HepG2 (cell line): Measurements from ENCODE around the gene ARSJ. TPM values are rescaled to one million over a fixed set of nuclear protein-coding genes. Genes with fewer than 3 reads are reported as not detected.
A peak's percentile ranks its signal among the peaks of the same experiment; 100 is the strongest.

Experiments used
- ATAC-seq: fragments of 200-7000 bp; cut with Tn5 transposase; 3 replicates; pipeline ENCODE4 v1.9.1; 2020; ENCODE audit warnings: mild to moderate bottlenecking, moderate library complexity
- BruUV-seq: library from RNA; stranded (reverse); fragments of 400-500 nt; replicated peaks from 2 replicates; lab custom pipeline; 2021; lab: Mats Ljungman, UMichigan
- CTCF ChIA-PET: fragments of 300-600 bp; formaldehyde crosslinking; extraction: SDS; loops from one replicate; lab custom pipeline; 2021; ENCODE audit warnings: low total read pairs, inconsistent platforms, low intra/inter-chr PET ratio; lab: Yijun Ruan, JAX
- POLR2A ChIA-PET: fragments of 350-600 bp; sonication (Branson Sonifier 250); formaldehyde crosslinking; loops from one replicate; lab custom pipeline; 2020; ENCODE audit warnings: antibody characterized with exemption, inconsistent platforms; lab: Yijun Ruan, JAX
- DNase-seq: peaks from one replicate; pipeline ENCODE4 v3.0.0-alpha.2; 2015; ENCODE audit warnings: low spot score
- FAIRE-seq: peaks from 3 replicates; lab custom pipeline; 2011; peaks lifted over from hg19 to GRCh38; lab: Jason Lieb, UNC
- H2AFZ ChIP-seq: one replicate; pipeline ENCODE4 v1.6.1; 2011; ENCODE audit warnings: low read length, inconsistent platforms
- H3K27ac ChIP-seq: fragments of 300-600 bp; 3 replicates; pipeline ENCODE4 v1.8.0; 2011; ENCODE audit warnings: mixed run types, mild to moderate bottlenecking, mixed read lengths, low read length, inconsistent platforms; ENCODE audit not compliant: insufficient read depth; ENCODE audit errors: extremely low read length
- H3K27me3 ChIP-seq, 2 experiments: fragments of 200-600 bp in 1 of 2; 2 replicates in 1 of 2; 3 replicates in 1 of 2; pipeline versions ENCODE4 v1.6.0 to v1.8.0; 2011; ENCODE audit warnings: low read length in 2 of 2, mild to moderate bottlenecking in 2 of 2, moderate library complexity in 2 of 2, inconsistent platforms in 1 of 2; ENCODE audit not compliant: insufficient read depth in 2 of 2, control insufficient read depth in 1 of 2
- H3K36me3 ChIP-seq, 2 experiments: fragments of 200-600 bp in 1 of 2; replicated peaks in 1 of 2; 2 replicates in 1 of 2; 3 replicates in 1 of 2; pipeline versions ENCODE4 v1.5.1 to v1.8.0; 2011; ENCODE audit warnings: low read length in 2 of 2, inconsistent platforms in 1 of 2; ENCODE audit not compliant: insufficient read depth in 2 of 2, control insufficient read depth in 1 of 2
- H3K4me1 ChIP-seq: 2 replicates; pipeline ENCODE4 v1.5.1; 2012; ENCODE audit warnings: low read length, inconsistent platforms; ENCODE audit not compliant: insufficient read depth
- H3K4me2 ChIP-seq: 2 replicates; pipeline ENCODE4 v1.6.0; 2011; ENCODE audit warnings: low read depth, low read length, inconsistent platforms
- H3K4me3 ChIP-seq, 3 experiments: fragments of 200-600 bp in 1 of 3; sonication (generic), shearing (Covaris generic) in 1 of 3; replicated peaks in 1 of 3; 2 replicates each; pipeline ENCODE4 v1.5.1; 2011 to 2016; ENCODE audit warnings: low read length in 3 of 3, inconsistent platforms in 2 of 3, low read depth in 2 of 3, mild to moderate bottlenecking in 2 of 3, control low read depth in 1 of 3, mixed read lengths in 1 of 3; ENCODE audit not compliant: insufficient read depth in 1 of 3
- H3K79me2 ChIP-seq: one replicate; pipeline ENCODE4 v1.6.1; 2011; ENCODE audit warnings: low read length, inconsistent platforms; ENCODE audit not compliant: insufficient read depth
- H3K9ac ChIP-seq: 2 replicates; pipeline ENCODE4 v1.6.0; 2011; ENCODE audit warnings: mild to moderate bottlenecking, low read depth, low read length, inconsistent platforms; ENCODE audit not compliant: insufficient read depth
- H3K9me3 ChIP-seq: 2 replicates; pipeline ENCODE4 v1.5.1; 2012; ENCODE audit warnings: mild to moderate bottlenecking, low read length
- H4K20me1 ChIP-seq: 2 replicates; pipeline ENCODE4 v1.6.0; 2011; ENCODE audit warnings: inconsistent platforms, mild to moderate bottlenecking, low read length, moderate library complexity; ENCODE audit not compliant: insufficient read depth
- AKAP8 ChIP-seq: sonication (generic); formaldehyde crosslinking; IDR thresholded peaks from 2 replicates; pipeline ENCODE4 v1.5.1; 2020; ENCODE audit warnings: mild to moderate bottlenecking, missing genetic modification reagents
- ATF7 ChIP-seq, 2 experiments: fragments of 450-650 bp in 1 of 2; sonication (generic) in 1 of 2; formaldehyde crosslinking in 1 of 2; IDR thresholded peaks; 2 replicates each; pipeline versions ENCODE4 v1.4.0 to v1.6.1; 2016 to 2020; ENCODE audit warnings: antibody characterized with exemption in 1 of 2, mild to moderate bottlenecking in 1 of 2, missing genetic modification reagents in 1 of 2
- CHD2 ChIP-seq: IDR thresholded peaks from 2 replicates; pipeline ENCODE4 v1.6.1; 2011; ENCODE audit warnings: low read depth, low read length, improper control_type of control experiment
- KAT2B ChIP-seq: fragments of 150-350 bp; IDR thresholded peaks from 2 replicates; pipeline ENCODE4 v1.6.1; 2014; ENCODE audit warnings: low read depth, low read length, borderline replicate concordance
- MTA1 ChIP-seq: sonication (generic); formaldehyde crosslinking; IDR thresholded peaks from 2 replicates; pipeline ENCODE4 v1.4.0; 2020; ENCODE audit warnings: missing genetic modification reagents, mild to moderate bottlenecking, borderline replicate concordance
- SP2 ChIP-seq: sonication (generic); formaldehyde crosslinking; IDR thresholded peaks from 2 replicates; pipeline ENCODE4 v1.5.1; 2020; ENCODE audit warnings: mild to moderate bottlenecking, missing genetic modification reagents
- TRIM24 ChIP-seq: sonication (generic); formaldehyde crosslinking; IDR thresholded peaks from 2 replicates; pipeline ENCODE4 v1.8.0; 2022; ENCODE audit warnings: mild to moderate bottlenecking, missing genetic modification reagents
- ZNF143 ChIP-seq: sonication (generic); formaldehyde crosslinking; IDR thresholded peaks from 2 replicates; pipeline ENCODE4 v1.4.0; 2020; ENCODE audit warnings: missing genetic modification reagents
- ZNF205 ChIP-seq: IDR thresholded peaks from 2 replicates; pipeline ENCODE4 v1.6.1; 2018; ENCODE audit warnings: missing biosample characterization, missing genetic modification reagents
- ZNF460 ChIP-seq: sonication (generic); formaldehyde crosslinking; IDR thresholded peaks from 2 replicates; pipeline ENCODE4 v1.5.1; 2020; ENCODE audit warnings: missing genetic modification reagents, mild to moderate bottlenecking, borderline replicate concordance
- ZNF615 ChIP-seq: sonication (generic); formaldehyde crosslinking; IDR thresholded peaks from 2 replicates; pipeline ENCODE4 v1.5.0; 2020; ENCODE audit warnings: mild to moderate bottlenecking, missing genetic modification reagents, borderline replicate concordance
- WGBS: methylation state at CpG from one replicate; pipeline ENCODE4 v1.1.6; 2017; ENCODE audit warnings: low lambda C conversion rate; 5-methylcytosine and 5-hydroxymethylcytosine counted together
- in situ Hi-C: cut with HindIII; loops from 2 replicates; pipeline ENCODE4 v1.10.0; 2017; ENCODE audit warnings: low pct_unique_long_range_greater_than_20kb; ENCODE audit not compliant: extremely low pct_ligation_motif_present
- intact Hi-C: fragments of 100-400 bp; cut with micrococcal nuclease; formaldehyde crosslinking; loops from one replicate; pipeline ENCODE4 v1.10.0; 2022; ENCODE audit not compliant: unreplicated experiment
- polyA plus RNA-seq, 8 experiments: library from polyadenylated mRNA; depleted of rRNA in 3 of 8; stranded (reverse) in 7 of 8; unstranded in 1 of 8; fragments of >200 nt; fragmentation: Illumina TruSeq in 4 of 8; extraction: Trizol in 4 of 8; gene quantifications; 2 replicates each; pipeline versions ENCODE4 v1.2.1 to v1.2.3, GENCODE V29; 2011 to 2016; ENCODE audit warnings: low read depth in 4 of 8, missing spikeins in 1 of 8, mixed read lengths in 1 of 8; ENCODE audit not compliant: insufficient read depth in 1 of 8
- total RNA-seq, 5 experiments: library from RNA; depleted of rRNA; stranded (reverse); fragments of >200 nt; fragmentation: Illumina TruSeq; extraction: Trizol; gene quantifications; 2 replicates each; pipeline ENCODE4 v1.2.3, GENCODE V29; 2016; ENCODE audit warnings: low read depth in 1 of 5
- TF ChIP-seq, protein P1 (sequence below): sonication (generic); formaldehyde crosslinking; IDR thresholded peaks from 2 replicates; pipeline ENCODE4 v1.8.0; 2022; ENCODE audit warnings: missing genetic modification reagents, mild to moderate bottlenecking, moderate library complexity, borderline replicate concordance

Gene ARSJ
- total and polyA plus RNA-seq, 2 of the 13 experiments (the other 11 are each of a cell fraction or from before 2014, with no cell fraction given), result not detected

DNA sequence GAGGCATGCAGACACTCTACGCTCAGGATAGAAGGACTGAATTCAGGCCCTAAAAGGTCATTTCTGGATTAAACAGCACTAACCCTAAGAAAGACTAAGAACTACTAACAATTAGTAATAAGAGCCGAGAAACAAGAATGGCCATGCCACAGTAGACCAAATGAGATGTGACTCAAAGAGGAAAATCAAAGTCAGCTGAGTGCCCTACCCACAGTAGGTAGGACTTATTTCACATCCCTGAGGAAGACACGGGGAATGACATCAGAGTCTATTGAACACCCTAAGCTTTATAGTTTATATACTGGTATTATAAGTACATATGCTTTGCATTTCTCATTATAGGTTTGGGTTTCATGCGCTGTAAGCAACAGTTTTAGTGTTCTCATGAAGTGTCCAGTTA lies 2.7 kb upstream of the ARSJ start:
- Histone ChIP-seq H3K4me1 (no peaks in the 10 kb centered on the region), H3K79me2 (no peaks in the 10 kb centered on the region), H3K27me3 (peaks cover 3 to 17% of the 10 kb centered on the region in 2 experiments; a peak in 3 of 5 replicates), H2AFZ (no peak overlapping the region), H3K4me3 (no peak overlapping the region), H4K20me1 (no peaks in the 10 kb centered on the region), H3K9ac (no peak overlapping the region), H3K36me3 (no peaks in the 10 kb centered on the region), H3K9me3 (no peaks in the 10 kb centered on the region), H3K27ac (no peak overlapping the region), H3K4me2 (no peak overlapping the region)
- no peak for FAIRE-seq
- in situ Hi-C loops (no loop called here), intact Hi-C loops (no loop called here)
- no peak for ATAC-seq
- ChIA-PET CTCF (no interaction called here), POLR2A (no interaction called here)
- WGBS, result 44% methylated on average over 4 of the region's 4 CpGs
- no TSS peak for BruUV-seq
- no peak for DNase-seq
- TF ChIP-seq ZNF143, result no peak
- no peak for TF ChIP-seq TRIM24 (CRISPR knock-in tag)
- TF ChIP-seq AKAP8, result no peak
- TF ChIP-seq, protein P1, sequence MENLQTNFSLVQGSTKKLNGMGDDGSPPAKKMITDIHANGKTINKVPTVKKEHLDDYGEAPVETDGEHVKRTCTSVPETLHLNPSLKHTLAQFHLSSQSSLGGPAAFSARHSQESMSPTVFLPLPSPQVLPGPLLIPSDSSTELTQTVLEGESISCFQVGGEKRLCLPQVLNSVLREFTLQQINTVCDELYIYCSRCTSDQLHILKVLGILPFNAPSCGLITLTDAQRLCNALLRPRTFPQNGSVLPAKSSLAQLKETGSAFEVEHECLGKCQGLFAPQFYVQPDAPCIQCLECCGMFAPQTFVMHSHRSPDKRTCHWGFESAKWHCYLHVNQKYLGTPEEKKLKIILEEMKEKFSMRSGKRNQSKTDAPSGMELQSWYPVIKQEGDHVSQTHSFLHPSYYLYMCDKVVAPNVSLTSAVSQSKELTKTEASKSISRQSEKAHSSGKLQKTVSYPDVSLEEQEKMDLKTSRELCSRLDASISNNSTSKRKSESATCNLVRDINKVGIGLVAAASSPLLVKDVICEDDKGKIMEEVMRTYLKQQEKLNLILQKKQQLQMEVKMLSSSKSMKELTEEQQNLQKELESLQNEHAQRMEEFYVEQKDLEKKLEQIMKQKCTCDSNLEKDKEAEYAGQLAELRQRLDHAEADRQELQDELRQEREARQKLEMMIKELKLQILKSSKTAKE, result no peak
- TF ChIP-seq ZNF615 (CRISPR knock-in tag), result no peak
- no peak for TF ChIP-seq MTA1 (CRISPR knock-in tag)
- no peak for TF ChIP-seq ZNF205 (CRISPR knock-in tag)

DNA sequence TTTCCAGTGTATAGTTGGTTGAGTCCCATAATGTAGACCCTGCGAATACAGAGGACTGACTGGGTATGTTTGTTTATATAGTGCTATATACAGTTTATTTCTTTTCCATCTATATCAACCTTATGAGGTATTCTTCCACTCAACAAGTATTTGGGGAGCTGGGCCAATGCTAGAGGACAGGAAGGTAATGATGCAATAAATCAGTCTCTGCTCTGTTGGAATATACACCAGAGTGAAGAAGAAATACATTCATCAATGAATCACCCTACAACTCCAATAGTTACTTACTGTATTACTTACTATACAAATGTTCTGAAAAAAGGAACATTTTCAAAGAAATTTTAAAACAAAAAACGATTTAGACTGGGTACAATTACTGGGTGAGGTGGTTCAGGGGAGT lies 2.1 kb upstream of the ARSJ start:
- no peak for DNase-seq
- H3K79me2 ChIP-seq, result no peaks in the 10 kb centered on the region
- no peaks in the 10 kb centered on the region for H3K9me3 ChIP-seq
- FAIRE-seq, result no peak
- 0% methylated on average over 2 of the region's 2 CpGs for WGBS
- no peak overlapping the region for H3K4me2 ChIP-seq
- H3K4me1 ChIP-seq, result no peaks in the 10 kb centered on the region
- BruUV-seq, result no TSS peak
- no peak overlapping the region for H3K4me3 ChIP-seq
- ChIA-PET CTCF (no interaction called here), POLR2A (no interaction called here)
- in situ Hi-C loops (no loop called here), intact Hi-C loops (no loop called here)
- H4K20me1 ChIP-seq, result no peaks in the 10 kb centered on the region
- H2AFZ ChIP-seq, result no peak overlapping the region
- H3K27ac ChIP-seq, result no peak overlapping the region
- H3K36me3 ChIP-seq, result no peaks in the 10 kb centered on the region
- no peak overlapping the region for H3K9ac ChIP-seq
- H3K27me3 ChIP-seq, result peaks cover 3 to 17% of the 10 kb centered on the region in 2 experiments; a peak in 3 of 5 replicates
- no peak for ATAC-seq
- no peak for TF ChIP-seq SP2
- no peak for TF ChIP-seq KAT2B
- no peak for TF ChIP-seq ZNF460 (CRISPR knock-in tag)
- no peak for TF ChIP-seq CHD2
- peak; percentile 26; the same call in 1 of the 2 replicates for TF ChIP-seq ATF7 (IDR thresholded peaks at IDR 0.05)
- TF ChIP-seq ATF7 (CRISPR knock-in tag; IDR thresholded peaks at IDR 0.05), result no peak
